CD4-positive, alpha-beta T cell (primary cell): ENCODE measurements around the gene MFAP2. TPM values are rescaled to one million over a fixed set of nuclear protein-coding genes. Genes with fewer than 3 reads are reported as not detected.

Experiments used
- ATAC-seq: fragments of 200-7000 bp; cut with Tn5 transposase; one replicate; pipeline ENCODE4 v1.10.0; 2022; ENCODE audit warnings: mild to moderate bottlenecking; ENCODE audit not compliant: poor library complexity
- CTCF ChIA-PET: fragments of 350-600 bp; sonication (Branson Sonifier 250); formaldehyde crosslinking; loops from one replicate; lab custom pipeline; 2021; ENCODE audit warnings: antibody characterized with exemption, inconsistent platforms; lab: Charles Lee
- POLR2A ChIA-PET: fragments of 350-600 bp; sonication (Branson Sonifier 250); formaldehyde crosslinking; loops from one replicate; lab custom pipeline; 2021; ENCODE audit warnings: antibody characterized with exemption, inconsistent platforms; lab: Charles Lee
- DNase-seq, 14 experiments: peaks; one replicate each; pipeline ENCODE4 v3.0.0-alpha.2; 2013 to 2020; ENCODE audit warnings: mixed read lengths in 2 of 14
- H3K27ac ChIP-seq, 2 donors: one replicate each; pipeline versions ENCODE4 v1.5.1 to v1.7.0; 2013; ENCODE audit warnings: low read length in 2 of 2, low read depth in 1 of 2, mild to moderate bottlenecking in 1 of 2
- H3K27me3 ChIP-seq, 2 experiments: 1 replicate in 1 of 2; 2 replicates in 1 of 2; pipeline versions ENCODE4 v1.6.1 to v1.7.0; 2013; ENCODE audit warnings: low read length in 2 of 2, control low read depth in 1 of 2, mild to moderate bottlenecking in 1 of 2, moderate library complexity in 1 of 2; ENCODE audit not compliant: insufficient read depth in 2 of 2, control insufficient read depth in 1 of 2
- H3K36me3 ChIP-seq: one replicate; pipeline ENCODE4 v1.6.1; 2013; ENCODE audit warnings: low read length, control low read depth; ENCODE audit not compliant: insufficient read depth
- H3K4me1 ChIP-seq: one replicate; pipeline ENCODE4 v1.6.1; 2013; ENCODE audit warnings: low read length, control low read depth; ENCODE audit not compliant: insufficient read depth
- H3K4me3 ChIP-seq: one replicate; pipeline ENCODE4 v1.5.1; 2013; ENCODE audit warnings: mild to moderate bottlenecking, low read length, moderate library complexity
- H3K9me3 ChIP-seq, 2 experiments: 1 replicate in 1 of 2; 2 replicates in 1 of 2; pipeline versions ENCODE4 v1.6.1 to v1.7.0; 2013; ENCODE audit warnings: low read length in 2 of 2, mild to moderate bottlenecking in 2 of 2, control low read depth in 1 of 2, moderate library complexity in 1 of 2; ENCODE audit not compliant: control insufficient read depth in 1 of 2, insufficient read depth in 1 of 2
- H3K27ac Mint-ChIP-seq: one replicate; pipeline ENCODE4 v1.8.0; 2020; ENCODE audit warnings: mixed read lengths
- H3K27me3 Mint-ChIP-seq: one replicate; pipeline ENCODE4 v1.8.0; 2021; ENCODE audit warnings: mixed read lengths
- H3K36me3 Mint-ChIP-seq: one replicate; pipeline ENCODE4 v1.8.0; 2021; ENCODE audit warnings: low read depth, mixed read lengths
- H3K4me1 Mint-ChIP-seq: one replicate; pipeline ENCODE4 v1.8.0; 2021; ENCODE audit warnings: low read depth, mixed read lengths
- H3K4me3 Mint-ChIP-seq: one replicate; pipeline ENCODE4 v1.8.0; 2020; ENCODE audit warnings: mild to moderate bottlenecking, mixed read lengths
- H3K9me3 Mint-ChIP-seq: one replicate; pipeline ENCODE4 v1.8.0; 2020; ENCODE audit warnings: mixed read lengths
- CTCF ChIP-seq: fragments of 200-600 bp; IDR thresholded peaks from one replicate; pipeline ENCODE4 v1.8.0; 2022; ENCODE audit warnings: antibody characterized with exemption, mild to moderate bottlenecking
- intact Hi-C, 2 experiments: fragments of 100-400 bp; cut with DNase I in 1 of 2; cut with micrococcal nuclease in 1 of 2; formaldehyde crosslinking; loops; one replicate each; pipeline versions ENCODE4 v1.15.1 to v1.9.0; 2023 to 2025; cut with DNase I, micrococcal nuclease
- total RNA-seq, 174 experiments: library from RNA in 2 of 174; stranded (reverse) in 2 of 174; gene quantifications; one replicate each; pipeline ENCODE4 v1.2.3 and lab custom pipeline; 2021 to 2026

Gene MFAP2
- total RNA-seq, 2 experiments from 2014 or later: not detected

DNA sequence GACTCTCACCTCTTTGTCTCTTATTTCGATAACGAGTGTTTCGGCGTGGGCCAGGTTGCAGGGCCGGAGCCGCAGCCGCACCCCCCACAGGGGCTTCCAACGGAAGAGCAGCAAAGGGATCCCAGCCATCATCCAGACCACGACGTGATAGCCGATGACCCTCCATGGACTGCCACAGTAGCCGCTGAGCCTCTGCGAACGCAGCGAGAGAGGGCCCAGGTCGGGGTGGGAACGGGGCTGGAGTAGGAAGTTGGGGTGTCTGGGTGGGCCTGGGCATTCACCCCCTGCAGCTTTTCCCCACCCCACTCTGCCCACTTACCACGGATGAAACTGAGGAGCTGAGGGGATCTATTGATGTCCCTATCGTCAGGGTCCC lies 24.9 kb upstream of the MFAP2 start:
- Histone ChIP-seq H3K4me3 (no peak overlapping the region), H3K9me3 (no peaks in the 10 kb centered on the region), H3K36me3 (peaks cover 40% of the 10 kb centered on the region), H3K27me3 (no peaks in the 10 kb centered on the region), H3K27ac (no peak overlapping the region), H3K4me1 (peaks cover 16% of the 10 kb centered on the region)
- intact Hi-C loops: no loop called here
- Mint-ChIP-seq H3K27me3 (no peaks in the 10 kb centered on the region), H3K9me3 (no peaks in the 10 kb centered on the region), H3K27ac (no peak overlapping the region), H3K4me3 (no peak overlapping the region), H3K36me3 (peaks cover 33% of the 10 kb centered on the region), H3K4me1 (peaks cover 4% of the 10 kb centered on the region)
- DNase-seq (no peak), ATAC-seq (no peak)
- TF ChIP-seq CTCF: no peak
- ChIA-PET CTCF (no interaction called here), POLR2A (no interaction called here)

DNA sequence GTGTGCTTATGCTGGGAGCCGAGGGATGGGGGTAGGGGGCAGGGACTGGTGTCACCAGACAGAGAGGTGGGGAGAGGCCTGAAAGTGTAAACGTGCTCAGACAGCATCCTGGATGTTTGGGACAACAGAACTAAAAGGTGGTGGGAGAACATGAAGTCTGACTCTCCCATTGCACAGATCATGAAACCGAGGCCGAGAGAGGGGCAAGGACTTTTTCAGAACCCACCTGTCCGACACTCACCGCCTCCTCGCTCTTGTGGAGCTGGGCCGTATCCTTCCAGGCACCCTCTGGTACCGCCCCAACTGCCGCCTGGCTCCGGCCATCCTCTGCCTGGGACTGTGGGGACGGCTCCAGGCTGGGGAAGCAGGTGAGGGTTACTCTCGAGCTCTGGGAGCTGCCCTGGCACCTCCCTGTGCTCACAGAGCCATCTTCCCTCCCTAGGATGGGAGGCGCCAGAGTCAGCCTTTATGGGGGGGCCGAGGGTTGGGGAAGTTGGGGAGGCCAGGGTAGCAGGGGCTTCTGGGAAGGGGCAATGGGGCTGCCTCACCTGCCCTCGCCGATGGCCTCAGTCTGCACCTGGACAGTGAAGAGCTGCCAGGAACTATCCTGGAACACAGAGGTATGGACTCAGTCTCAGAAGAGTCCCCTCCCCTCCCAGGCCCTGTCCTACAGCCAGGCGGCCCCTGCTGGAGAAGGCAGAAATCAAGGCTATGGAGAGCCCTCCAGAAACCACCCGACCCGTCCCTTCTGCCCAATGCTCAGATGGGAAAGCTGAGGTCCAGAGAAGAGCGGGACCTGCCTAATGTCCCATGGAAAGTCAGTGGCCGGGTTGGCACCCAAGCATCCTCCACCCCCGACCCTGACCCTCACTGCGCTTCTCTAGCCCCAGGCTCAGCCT lies 24.3 kb upstream of the MFAP2 start:
- no peak for TF ChIP-seq CTCF
- Mint-ChIP-seq H3K27ac (no peak overlapping the region), H3K36me3 (peaks cover 32% of the 10 kb centered on the region), H3K27me3 (no peaks in the 10 kb centered on the region), H3K4me3 (no peak overlapping the region), H3K9me3 (no peaks in the 10 kb centered on the region), H3K4me1 (no peaks in the 10 kb centered on the region)
- Histone ChIP-seq H3K27me3 (no peaks in the 10 kb centered on the region), H3K36me3 (peaks cover 42% of the 10 kb centered on the region), H3K27ac (no peak overlapping the region), H3K4me3 (no peak overlapping the region), H3K9me3 (no peaks in the 10 kb centered on the region), H3K4me1 (peaks cover 9% of the 10 kb centered on the region)
- ATAC-seq (no peak), DNase-seq (no peak)
- intact Hi-C loops: no loop called here
- ChIA-PET POLR2A (no interaction called here), CTCF (no interaction called here)

- H3K9me3 ChIP-seq: no peaks in the 10 kb centered on the region
- Mint-ChIP-seq H3K4me3 (no peak overlapping the region), H3K27ac (no peak overlapping the region), H3K27me3 (no peaks in the 10 kb centered on the region), H3K36me3 (peaks cover 49% of the 10 kb centered on the region), H3K9me3 (no peaks in the 10 kb centered on the region), H3K4me1 (no peaks in the 10 kb centered on the region)
- intact Hi-C loops: no loop called here
- no peak overlapping the region for H3K27ac ChIP-seq
- peaks cover 53% of the 10 kb centered on the region for H3K36me3 ChIP-seq
- ATAC-seq (no peak), DNase-seq (no peak)
- H3K4me1 ChIP-seq: no peaks in the 10 kb centered on the region
- no peak for TF ChIP-seq CTCF
- no peaks in the 10 kb centered on the region for H3K27me3 ChIP-seq
- POLR2A ChIA-PET: no interaction called here
- H3K4me3 ChIP-seq: no peak overlapping the region
- CTCF ChIA-PET: no interaction called here
Observed at GRCh38 chr1:17002524-17002902, 22.1 kb upstream of the MFAP2 start.
